ENCODE measurements around the gene WARS2. TPM values are rescaled to one million over a fixed set of nuclear protein-coding genes. Genes with fewer than 3 reads are reported as not detected.
A peak's percentile ranks its signal among the peaks of the same experiment; 100 is the strongest.

Gene WARS2
- total RNA-seq, 4 donors from 2014 or later = 4.6 to 18.6 (median 10.3) TPM

DNA sequence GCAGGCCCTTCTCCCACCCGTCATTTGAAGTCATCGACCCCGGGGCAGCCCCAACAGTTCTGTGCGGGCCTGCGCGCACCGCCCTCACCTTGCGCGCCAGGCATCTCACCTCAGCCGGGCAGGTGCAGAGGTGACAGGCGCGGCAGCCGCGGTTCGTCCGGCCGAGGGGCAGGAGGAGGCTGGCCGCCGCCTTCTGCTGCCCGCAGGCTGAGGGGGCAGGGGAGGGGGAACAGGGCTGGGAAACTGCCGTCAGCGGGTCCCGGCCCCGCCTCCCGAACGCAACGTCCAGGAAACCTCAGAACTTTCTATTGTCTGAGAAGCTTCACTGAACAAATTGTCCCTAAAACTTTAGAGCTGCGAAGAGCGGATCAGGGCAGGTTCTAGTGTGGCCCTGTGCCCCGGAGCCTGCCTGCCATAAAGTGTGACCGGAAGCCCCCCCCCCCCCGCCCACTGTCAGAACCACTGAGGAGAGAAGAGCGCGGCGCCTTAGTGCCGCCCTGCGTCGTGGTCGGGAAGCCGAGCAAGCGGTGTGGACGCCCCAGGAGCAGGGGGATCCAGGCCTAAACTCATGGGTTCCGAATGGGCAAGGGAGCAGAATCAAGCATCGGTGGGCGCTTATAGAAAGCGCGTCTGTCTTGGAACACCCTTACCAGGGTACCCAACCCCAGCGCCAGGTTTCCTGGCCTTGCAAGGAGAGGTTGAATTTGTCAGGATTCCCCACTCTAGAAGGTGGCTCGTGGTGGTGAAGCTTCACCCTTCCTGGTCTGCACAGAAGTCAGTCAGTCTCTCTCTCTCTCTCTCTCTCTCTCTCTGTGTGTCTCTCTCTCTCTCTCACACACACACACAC lies 139.0 kb downstream of the WARS2 start:
- TF ChIP-seq POLR2A (IDR thresholded peaks at IDR 0.05) (no peak), POLR2AphosphoS5 (IDR thresholded peaks at IDR 0.05) (no peak), EP300 (IDR thresholded peaks at IDR 0.05; ENCODE audit: low read depth) (no peak)
- TF ChIP-seq, protein P1, sequence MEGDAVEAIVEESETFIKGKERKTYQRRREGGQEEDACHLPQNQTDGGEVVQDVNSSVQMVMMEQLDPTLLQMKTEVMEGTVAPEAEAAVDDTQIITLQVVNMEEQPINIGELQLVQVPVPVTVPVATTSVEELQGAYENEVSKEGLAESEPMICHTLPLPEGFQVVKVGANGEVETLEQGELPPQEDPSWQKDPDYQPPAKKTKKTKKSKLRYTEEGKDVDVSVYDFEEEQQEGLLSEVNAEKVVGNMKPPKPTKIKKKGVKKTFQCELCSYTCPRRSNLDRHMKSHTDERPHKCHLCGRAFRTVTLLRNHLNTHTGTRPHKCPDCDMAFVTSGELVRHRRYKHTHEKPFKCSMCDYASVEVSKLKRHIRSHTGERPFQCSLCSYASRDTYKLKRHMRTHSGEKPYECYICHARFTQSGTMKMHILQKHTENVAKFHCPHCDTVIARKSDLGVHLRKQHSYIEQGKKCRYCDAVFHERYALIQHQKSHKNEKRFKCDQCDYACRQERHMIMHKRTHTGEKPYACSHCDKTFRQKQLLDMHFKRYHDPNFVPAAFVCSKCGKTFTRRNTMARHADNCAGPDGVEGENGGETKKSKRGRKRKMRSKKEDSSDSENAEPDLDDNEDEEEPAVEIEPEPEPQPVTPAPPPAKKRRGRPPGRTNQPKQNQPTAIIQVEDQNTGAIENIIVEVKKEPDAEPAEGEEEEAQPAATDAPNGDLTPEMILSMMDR (IDR thresholded peaks at IDR 0.05) = no peak
- Histone ChIP-seq H3K27ac (no peak overlapping the region), H3K27me3 (peaks cover 100% of the 10 kb centered on the region), H3K4me3 (peak overlapping the region in 1 of 4 donors; percentile 13), H3K36me3 (no peaks in the 10 kb centered on the region), H3K9me3 (no peaks in the 10 kb centered on the region), H3K4me1 (peaks cover 0 to 21% (median 18%) of the 10 kb centered on the region in 4 donors)
- WGBS, 2 donors (ENCODE audit: low coverage in 1 of 2) = 14% methylated on average over 48 of the region's 49 CpGs; no CpG with 5 or more reads in 1 of the 2 donors
- DNase-seq = no peak
- in situ Hi-C loops (cut with MboI; ENCODE audit: low pct_ligation_motif_present in 1 of 4, low pct_unique_long_range_greater_than_20kb in 1 of 4, low sequenced_read_pairs in 3 of 4) (loop anchor here in 2 of 4 donors (25.0 kb wide), 1 partner anchor 839 kb away; no protein-coding TSS in a partner anchor), intact Hi-C loops (cut with DNase I; ENCODE audit: low total_unique reads) (loop anchor here (10.0 kb wide), 1 partner anchor 847 kb away; no protein-coding TSS in a partner anchor)

DNA sequence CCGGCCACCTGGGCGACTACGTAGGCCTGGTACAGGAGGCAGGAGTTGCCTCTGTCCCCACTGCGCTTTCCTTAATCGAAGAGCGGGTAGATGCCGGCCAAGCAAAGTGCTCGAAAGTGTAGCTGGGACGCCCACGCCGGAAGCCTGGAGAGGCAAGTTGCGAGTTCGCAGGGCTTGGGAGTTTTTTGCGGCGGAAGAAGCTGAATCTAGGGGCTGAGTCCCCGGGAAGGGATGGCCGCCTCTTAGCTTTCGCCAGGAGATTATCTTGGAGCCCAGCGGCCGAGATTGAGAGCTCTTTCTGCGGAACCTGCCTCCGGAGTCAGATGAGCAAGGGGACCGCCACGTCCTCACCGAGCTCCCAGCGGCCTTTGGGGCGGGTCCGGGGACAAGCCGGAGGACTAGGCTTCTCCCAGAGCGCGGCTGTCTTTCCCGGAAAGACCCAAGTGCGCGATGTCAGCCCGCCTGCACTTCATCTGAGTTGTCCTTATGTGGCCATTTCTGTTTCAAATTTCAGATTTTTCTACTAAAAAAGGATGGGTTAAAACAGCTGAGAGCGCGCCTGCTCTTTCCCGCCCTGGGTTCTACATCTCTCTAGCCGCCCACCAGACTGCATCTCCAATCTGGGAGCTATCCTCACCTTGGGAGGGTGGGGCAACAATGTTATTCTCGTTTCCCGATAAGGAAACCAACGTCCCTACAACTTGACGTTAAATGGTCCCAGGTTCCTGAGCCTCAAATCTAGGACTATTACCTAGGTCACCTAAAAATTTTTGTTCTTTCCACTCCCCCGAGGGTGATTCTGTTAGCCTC lies 139.9 kb downstream of the WARS2 start:
- WGBS, 2 donors (ENCODE audit: low coverage in 1 of 2) = 20% methylated on average over 44 of the region's 44 CpGs; no CpG with 5 or more reads in 1 of the 2 donors
- Histone ChIP-seq H3K27ac (no peak overlapping the region), H3K36me3 (no peaks in the 10 kb centered on the region), H3K4me1 (peaks cover 0 to 21% (median 16%) of the 10 kb centered on the region in 4 donors), H3K9me3 (no peaks in the 10 kb centered on the region), H3K4me3 (peak overlapping the region in 1 of 4 donors; percentile 15), H3K27me3 (peaks cover 100% of the 10 kb centered on the region)
- TF ChIP-seq POLR2A (IDR thresholded peaks at IDR 0.05) (no peak), POLR2AphosphoS5 (IDR thresholded peaks at IDR 0.05) (no peak), EP300 (IDR thresholded peaks at IDR 0.05; ENCODE audit: low read depth) (no peak)
- TF ChIP-seq, protein P1 (IDR thresholded peaks at IDR 0.05) = no peak
- intact Hi-C loops (cut with DNase I; ENCODE audit: low total_unique reads) = loop anchor here (10.0 kb wide), 1 partner anchor 846 kb away; no protein-coding TSS in a partner anchor
- in situ Hi-C loops (cut with MboI; ENCODE audit: low pct_ligation_motif_present in 1 of 4, low pct_unique_long_range_greater_than_20kb in 1 of 4, low sequenced_read_pairs in 3 of 4) = loop anchor here in 2 of 4 donors (25.0 kb wide), 1 partner anchor 838 kb away; no protein-coding TSS in a partner anchor
- DNase-seq = no peak

DNA sequence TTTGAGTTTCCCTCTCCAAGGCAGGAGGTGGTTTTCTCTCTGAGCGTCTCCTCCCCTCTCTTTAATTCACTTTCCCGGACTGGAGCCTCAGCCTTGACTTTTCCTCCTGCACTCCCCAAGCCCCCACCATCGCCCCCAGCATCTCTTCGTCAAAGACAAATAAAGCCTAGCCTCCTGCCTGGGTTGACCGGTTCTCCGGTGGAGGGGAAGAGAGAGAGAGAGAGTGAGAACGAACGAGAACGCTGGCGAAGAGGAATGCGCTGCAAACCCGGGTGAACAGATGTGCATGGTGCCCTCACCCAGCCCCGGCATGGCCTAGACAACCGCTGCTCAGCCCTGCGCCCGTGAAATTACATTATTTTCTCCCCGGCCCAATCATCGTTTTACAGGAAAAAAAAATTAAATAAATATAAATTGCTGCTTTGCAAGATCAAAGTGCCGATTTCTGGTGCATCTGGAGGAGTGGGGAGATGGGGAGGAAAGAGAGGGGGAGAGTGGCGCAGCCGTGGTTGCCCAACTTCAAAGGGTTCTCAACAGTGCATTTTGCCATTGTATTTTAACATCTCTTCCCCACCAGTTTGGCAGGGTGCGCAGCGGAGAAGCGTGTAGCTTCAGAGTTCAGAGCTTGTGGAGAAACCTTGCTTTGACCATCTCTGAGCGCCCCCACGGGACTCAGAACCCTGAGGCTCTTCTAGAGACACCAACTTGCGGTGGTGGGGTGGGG lies 140.9 kb downstream of the WARS2 start:
- WGBS, 2 donors (ENCODE audit: low coverage in 1 of 2) = 15 to 18% methylated on average over 11 to 27 of the region's 27 CpGs
- no peak for DNase-seq
- H3K4me1 ChIP-seq = peaks cover 0 to 21% (median 16%) of the 10 kb centered on the region in 4 donors
- peaks cover 100% of the 10 kb centered on the region for H3K27me3 ChIP-seq
- no peaks in the 10 kb centered on the region for H3K36me3 ChIP-seq
- TF ChIP-seq, protein P1 (IDR thresholded peaks at IDR 0.05) = no peak
- intact Hi-C loops (cut with DNase I; ENCODE audit: low total_unique reads) = loop anchor here (10.0 kb wide), 1 partner anchor 845 kb away; no protein-coding TSS in a partner anchor
- H3K4me3 ChIP-seq = no peak overlapping the region
- in situ Hi-C loops (cut with MboI; ENCODE audit: low pct_ligation_motif_present in 1 of 4, low pct_unique_long_range_greater_than_20kb in 1 of 4, low sequenced_read_pairs in 3 of 4) = loop anchor here in 2 of 4 donors (25.0 kb wide), 1 partner anchor 837 kb away; no protein-coding TSS in a partner anchor
- H3K9me3 ChIP-seq = no peaks in the 10 kb centered on the region
- H3K27ac ChIP-seq = no peak overlapping the region
